Stimulated activated CD8-positive, alpha-beta memory T cell treated with anti-CD3 and anti-CD28 coated beads, Interleukin-12 subunit alpha, Interleukin-12 subunit beta, amount 100 ng/mL, for 24 hours (primary cell): Measurements from ENCODE around the gene SLC12A8.

Source experiments
- DNase-seq: peaks from one replicate; pipeline ENCODE4 v3.0.0-alpha.2; 2020; ENCODE audit errors: extremely low read depth

The SLC12A8 gene

DNA sequence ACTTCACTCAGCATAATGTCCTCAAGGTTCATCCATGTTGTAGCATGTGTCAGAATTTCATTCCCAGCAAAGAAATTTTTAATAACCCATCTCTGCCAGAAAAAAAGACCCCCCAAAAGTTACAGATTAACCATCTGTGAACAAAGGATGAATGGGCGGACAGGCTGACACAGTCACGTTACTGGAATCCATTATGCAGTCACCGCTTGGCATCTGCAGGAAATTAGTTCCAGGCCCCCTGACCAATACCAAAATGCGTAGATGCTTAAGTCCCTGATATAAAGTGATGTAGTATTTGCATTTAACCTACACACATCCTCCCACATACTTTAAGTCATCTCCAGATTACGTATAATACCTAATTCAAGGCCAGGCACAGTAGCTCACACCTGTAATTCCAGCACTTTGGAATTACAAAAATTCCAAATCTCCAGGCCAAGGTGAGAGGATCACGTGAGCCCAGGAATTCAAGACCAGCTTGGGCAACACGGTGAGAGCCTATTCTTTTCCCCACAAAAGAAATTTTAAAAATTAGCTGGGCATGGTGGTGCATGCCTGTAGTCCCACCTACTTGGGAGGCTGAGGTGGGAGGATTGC lies 1.5 kb upstream of the SLC12A8 start:
- DNase-seq, result no peak

DNA sequence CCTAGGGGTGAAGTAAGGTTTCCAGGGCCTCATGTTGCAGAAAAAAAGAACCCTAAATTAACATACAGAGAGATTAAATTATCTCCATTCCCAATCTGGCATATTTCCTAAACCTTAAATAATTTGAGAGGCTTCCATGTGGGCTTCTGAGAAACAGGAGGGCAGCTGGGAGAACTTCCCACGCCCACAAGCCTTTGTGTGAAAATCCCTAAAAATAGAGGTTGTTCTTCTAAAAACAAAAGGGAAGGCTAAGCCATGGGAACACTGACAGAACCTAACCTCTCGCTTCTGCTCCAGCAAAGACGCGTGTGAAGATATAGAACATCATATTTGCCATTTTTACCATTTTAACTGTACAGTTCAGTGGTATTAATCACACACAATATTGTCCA lies 812 bp upstream of the SLC12A8 start:
- no peak for DNase-seq

DNA sequence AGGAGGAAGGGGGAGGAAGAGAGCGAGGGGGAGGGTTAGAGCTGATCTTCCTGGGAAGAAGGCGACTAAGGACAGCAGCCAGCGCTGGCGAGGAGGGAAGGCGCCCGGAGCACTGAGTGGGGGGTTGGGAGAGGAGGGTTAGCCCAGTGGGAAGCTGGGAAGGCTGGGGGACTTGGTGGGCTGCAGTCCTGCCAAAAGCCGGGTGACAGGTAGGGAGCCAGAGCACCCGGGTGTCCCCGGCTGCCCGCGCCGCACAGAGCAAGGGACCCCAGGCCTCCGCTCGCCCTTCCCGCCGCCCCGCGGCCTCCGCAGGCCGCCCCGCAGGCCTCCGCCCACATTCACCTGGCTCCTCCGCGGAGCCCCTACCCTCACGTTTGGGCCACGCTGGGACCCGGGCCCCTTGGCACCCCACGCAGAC lies 448 bp downstream of the SLC12A8 start:
- DNase-seq, result no peak

DNA sequence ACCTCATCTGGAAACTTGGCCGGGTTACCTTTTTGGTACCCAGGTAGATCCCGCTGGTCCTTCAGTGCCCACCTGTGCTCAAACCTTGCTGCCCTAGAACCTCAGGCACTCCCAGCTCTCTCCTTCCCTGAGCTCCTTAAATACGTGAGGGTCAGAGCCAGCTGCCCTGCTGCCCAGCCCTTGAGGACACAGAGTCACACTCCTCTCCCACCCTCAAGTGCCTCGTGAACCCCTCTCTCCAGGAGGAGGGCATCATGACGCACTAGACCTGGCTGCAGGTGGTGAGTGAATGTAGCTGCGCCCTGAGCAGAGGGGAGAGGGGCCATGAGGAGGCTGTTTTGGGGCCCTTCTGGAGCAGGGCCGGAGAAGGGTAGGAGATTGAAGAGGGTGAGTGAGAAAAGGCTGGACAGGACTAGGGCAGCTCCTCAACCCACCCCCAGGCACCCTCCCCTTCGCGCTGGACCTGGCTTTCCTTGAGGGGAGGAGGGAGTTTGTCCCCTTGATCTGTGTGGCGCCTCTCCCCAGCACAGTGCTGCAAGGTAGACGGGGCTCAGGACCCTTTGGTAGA lies 941 bp downstream of the SLC12A8 start:
- no peak for DNase-seq

DNA sequence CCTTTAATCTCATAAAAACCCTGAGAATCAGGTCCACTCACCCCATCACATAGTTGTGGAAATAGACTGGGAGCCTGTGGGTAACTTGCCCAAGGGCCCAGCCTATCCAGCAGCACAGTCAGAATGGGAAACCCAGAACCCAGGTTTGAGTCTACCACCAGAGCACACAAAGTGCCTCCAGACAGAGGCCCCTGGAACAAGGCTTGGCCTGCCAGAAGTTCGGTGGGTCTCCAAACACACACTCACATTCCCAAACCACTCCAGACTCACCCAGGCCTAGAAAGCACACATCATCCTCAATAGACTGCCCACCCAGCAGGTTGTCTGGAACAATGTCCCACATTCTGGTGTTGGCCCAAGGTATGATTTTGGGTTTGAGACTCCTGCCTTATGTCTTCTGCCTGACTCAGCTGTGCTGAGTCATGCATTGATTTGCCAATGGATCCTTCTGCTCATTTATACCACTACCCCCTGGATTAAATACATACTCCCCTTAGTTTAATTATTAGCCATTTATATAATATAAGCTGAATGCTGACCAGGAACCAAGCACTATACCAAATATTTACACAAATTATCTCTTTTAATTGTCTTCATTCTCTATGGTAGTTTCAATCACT lies 4.5 kb downstream of the SLC12A8 start:
- no peak for DNase-seq

DNA sequence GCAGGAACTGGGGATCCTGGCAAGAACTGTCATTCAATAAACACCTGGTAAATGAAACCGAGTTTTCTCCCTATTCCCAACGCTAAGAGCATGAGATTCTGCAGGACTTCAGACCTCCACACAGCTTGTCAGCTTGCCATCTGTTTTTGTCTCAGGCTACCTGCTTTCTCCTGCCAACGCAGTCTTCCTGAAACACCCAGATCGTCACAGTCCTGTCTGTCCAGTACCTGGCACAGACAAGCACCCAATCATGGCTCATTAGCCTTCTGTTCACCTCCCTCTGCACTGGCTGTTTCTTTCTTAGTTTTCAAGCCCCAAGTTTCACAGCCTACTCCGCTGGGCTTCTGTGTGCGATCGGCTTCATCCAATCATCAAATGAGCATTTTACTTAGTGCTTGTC lies 5.0 kb downstream of the SLC12A8 start:
- DNase-seq, result no peak

DNA sequence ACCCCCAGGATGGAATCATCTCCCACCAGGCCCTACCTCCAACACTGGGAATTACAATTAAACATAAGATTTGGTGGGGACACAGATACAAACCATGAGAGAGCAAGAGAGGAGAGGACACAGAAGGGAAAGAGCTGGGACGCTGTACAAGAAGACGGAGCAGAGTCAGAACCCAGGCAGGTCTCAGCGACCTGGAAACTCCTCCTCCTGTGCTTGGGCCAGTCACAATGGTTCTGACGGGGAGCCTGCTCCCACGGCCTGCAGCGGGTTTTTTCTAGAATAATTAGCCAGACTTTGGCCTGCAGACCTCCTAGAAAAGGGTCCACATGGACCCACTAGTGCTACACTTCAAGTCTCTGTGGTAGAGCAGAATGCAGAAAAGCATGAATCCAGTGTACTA lies 5.6 kb downstream of the SLC12A8 start:
- DNase-seq, result no peak

DNA sequence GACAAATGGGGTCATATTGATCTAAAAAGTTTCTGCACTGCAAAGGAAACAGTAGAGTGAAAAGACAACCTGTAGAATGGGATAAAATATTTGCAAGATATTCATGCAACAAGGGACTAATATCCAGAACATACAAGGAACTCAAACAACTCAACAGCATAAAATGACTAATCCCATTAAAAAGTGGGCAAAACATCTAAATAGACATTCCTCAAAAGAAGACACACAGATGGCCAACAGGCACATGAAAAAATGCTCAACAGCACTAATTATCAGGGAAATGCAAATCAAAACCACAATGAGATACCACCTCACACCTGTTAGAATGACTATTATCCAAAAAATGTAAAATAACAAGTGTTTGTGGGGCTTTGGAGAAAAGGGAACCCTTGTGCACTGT lies 8.8 kb downstream of the SLC12A8 start:
- DNase-seq, result no peak

DNA sequence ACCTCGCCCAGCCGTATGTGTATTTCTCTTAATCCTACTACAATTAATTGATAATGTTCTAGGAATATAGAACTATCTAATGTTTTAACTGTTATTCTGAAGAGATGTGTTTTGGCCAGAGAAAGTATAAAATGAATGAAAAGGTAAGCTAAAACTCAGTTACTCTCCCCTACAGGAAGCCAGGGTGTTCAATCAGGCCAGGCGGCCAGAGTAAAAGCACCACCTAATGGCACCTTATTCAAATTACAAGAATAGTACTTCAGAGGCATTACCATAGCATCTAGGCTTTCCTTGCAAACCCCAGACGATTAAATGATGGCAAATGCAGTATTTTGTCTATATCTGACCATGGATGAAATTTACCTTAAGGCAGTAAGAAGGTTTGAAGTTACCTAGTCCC lies 10.4 kb downstream of the SLC12A8 start:
- DNase-seq, result no peak

DNA sequence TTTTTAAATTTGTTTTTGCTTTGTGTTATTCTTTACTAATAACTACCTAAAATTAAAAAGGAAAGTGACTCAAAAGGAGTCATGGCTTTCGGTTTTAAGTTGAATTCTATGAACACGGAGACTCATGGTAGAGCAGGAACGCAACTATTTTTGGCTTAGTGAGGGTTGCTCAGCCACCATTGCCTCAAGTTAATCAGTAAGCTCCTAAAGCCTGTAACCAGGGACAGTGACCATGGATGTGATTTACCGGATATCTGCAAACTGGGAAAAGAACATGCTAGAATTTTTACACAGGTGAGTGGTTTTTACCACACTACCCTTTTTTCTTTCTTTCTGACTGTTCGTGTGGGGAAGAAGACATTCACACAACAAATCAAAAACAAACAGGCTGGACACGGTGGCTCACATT lies 11.8 kb downstream of the SLC12A8 start:
- no peak for DNase-seq

DNA sequence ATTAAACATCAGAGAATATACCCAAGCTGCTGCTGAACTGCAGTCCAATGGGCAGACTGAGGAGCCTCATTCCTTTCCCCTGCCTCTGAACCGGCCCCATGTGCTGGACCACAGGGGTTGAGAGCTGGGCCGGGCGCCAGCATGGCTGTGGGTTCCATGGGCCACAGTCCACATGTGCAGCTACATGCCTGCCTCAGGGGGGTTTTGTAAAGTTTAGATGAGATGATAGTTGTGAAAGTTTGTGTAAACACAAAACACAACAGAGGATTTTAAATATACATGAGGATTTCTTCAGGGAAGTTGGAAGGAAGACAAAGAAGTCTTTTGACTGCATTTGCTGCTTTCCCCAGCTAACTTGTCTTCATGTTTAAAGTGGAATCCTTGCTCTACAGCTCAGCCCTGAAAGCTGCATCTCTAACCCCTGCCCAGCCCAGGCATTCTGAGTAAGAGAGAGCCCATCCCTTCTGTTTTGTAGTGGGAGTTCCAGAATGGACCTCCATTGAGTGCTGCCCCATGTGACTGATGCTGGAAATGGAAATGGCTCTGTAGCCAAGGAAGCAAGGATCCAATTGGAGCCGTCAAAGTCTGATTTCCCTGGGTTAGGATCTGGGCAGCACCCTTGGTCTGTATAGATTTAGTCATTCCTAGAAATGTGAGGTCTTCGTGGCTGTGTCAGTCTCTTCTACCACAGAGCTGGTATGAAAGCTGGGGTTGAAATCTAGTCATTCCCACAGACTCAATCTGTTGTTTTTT lies 17.5 kb downstream of the SLC12A8 start:
- no peak for DNase-seq

DNA sequence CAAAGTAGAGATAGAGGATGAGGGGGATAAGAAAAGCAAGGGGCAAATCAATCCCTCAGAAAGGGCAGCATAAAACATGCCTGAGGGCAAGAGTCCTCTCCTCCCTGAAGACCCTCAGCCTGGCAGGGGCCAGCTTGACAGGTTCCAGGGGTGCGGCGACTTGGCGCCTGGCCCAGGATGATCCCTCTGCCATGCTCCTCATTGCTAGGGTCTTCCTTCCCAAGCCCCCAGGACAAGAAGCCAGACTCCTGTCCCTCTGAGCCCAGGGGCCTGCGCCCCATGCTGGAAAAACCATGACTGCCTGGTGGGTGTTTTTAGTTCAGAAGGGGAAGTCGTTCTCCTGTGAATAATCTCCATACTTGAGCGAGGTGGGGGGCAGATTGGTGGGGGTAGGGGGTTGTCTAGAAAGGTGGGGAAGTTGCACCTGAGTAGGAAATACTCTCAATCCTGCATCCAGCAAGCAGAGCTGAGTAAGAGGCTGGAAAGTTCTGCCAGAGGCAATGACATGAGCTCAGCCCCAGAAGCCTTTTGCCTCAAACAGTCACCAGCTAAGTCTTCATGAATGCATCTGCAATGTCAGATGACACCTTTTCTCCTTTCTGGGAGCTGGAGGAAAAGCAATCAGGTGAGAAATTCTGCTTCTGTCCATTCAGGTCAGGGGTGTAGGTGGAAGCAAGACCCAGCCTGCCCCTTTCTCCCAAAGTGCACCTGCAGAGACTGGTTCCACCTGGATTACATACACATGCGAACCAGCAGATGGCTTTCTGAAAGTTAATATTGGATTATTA lies 18.3 kb downstream of the SLC12A8 start:
- no peak for DNase-seq

DNA sequence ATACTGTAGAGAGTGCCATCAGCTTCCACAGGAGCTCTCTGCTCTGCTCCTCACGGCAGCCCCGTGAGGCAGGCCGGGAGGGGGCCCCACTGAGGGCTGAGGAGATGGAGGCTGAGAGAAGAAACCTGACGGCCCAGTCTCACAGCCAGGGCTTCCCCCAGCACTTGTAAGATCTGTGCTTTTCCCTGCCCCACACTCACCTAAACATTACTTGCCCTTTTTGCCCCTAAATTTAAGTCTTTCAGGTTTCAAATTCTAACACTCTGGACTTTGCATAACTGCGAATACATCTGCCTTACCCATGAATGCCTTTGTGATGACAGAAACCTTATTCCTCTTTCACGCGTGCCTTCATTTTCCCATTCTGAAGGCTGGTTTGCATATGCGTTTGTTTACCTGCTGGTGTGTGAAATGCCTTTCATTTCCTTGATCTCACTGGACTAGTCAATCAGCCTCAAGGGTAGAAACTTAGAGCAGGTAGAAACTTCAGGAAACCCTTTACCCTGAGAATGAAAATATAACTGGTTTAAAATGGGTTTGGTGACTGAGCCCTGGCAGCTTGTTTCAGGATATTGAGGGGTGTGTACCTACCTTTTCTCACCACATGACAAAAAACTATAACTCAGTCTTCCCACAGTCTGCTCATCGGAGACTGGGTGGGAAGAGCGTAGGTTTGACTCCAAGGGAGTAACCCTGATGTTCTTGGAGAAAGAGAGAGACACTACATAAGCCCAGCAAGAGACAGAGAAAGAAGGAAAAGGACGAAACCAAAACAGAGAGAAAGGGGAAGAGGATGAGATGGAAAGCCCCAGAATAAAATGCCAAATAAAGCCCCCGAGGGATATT lies 20.1 kb downstream of the SLC12A8 start:
- no peak for DNase-seq

DNA sequence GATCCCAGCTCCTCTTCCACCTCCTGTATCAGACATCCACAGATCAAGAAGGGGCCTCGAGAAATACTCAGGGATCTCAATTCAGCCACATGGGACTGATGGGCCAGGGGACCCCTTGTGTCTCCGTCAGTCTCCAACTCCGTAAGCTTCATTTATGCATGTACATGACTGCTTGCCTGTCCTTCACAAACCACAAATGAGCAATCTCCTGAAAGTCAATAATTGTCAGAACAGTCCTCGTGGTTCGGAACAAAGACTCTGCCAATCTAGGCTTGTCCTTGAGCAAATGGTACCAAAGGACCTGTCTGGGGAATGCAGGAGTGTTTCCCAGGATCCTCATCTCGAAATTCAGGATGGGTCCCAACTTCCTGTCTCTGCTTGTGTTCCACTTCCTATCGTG lies 20.8 kb downstream of the SLC12A8 start:
- no peak for DNase-seq

DNA sequence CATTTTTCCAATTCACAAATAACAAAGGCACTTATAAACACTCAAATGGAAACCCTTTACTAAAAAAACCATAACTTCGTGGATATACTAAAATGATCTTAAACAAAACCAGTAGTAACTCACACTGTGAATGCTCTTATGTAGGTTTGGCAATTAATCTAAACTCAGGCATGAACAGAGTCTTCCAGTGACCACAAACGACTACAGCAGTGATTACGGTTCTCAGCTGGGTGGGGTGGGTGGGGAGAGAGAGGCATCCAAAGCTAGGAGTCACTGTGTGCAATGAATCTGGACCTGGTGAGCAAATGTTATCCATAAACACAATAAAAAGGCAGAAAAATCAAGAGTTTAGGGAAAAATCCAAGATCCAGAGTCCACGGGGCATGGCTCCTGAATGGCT lies 21.3 kb downstream of the SLC12A8 start:
- DNase-seq, result no peak

DNA sequence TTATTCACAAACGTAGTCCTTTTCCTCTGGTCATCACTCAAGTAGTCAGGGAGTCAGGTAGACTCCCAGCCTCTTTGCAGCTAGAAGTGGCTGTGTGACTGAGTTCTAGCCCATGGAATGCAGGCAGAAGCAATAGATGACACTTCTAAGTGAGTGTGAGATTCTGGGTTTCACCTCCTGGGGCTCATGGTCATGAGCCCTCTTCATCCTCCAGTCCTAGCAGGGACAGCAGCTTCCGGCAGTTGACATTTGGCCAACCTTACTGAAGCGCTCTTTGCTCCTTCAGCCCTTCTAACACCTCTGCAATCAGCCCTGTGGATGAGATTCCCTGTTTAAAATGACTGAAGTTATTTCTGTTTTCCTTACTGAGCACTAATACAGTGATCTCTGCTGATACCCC lies 21.8 kb downstream of the SLC12A8 start:
- no peak for DNase-seq

DNA sequence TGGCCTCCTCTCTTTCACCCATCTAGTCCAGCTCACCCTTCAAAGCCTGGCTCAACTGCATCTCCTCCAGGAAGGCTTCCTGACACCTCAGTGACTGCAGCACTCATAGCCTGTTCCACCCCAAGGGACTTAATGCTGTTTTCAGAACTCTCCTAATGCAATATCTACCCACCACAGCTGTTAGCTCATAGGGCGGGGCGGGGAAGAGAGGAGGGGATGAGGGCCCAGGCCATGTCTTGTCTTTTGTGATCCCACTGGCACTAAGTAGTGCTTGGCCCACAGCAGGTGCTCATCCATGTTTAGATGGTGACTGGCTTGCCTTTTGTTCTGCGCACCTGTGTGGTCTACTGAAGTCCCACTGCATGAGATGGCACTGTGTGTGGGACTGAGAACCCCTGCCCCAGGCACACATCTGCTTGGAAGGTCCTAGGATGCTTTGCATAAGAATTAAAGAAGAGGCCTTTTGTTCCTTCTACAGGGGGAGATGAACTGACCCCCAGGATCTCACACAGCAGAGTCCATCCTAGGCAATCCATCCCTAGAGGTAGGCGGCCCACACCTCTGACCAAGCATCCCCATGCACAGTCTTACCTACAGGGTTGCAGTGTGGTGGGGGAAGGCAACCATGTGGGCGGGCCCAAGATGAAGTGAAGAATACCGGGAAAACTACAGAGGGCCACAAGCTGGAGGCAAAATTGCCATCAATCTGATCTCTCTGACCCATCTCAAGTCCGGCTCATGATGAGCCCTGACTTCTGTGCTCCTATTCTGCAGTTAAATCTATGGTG lies 23.0 kb downstream of the SLC12A8 start:
- no peak for DNase-seq

DNA sequence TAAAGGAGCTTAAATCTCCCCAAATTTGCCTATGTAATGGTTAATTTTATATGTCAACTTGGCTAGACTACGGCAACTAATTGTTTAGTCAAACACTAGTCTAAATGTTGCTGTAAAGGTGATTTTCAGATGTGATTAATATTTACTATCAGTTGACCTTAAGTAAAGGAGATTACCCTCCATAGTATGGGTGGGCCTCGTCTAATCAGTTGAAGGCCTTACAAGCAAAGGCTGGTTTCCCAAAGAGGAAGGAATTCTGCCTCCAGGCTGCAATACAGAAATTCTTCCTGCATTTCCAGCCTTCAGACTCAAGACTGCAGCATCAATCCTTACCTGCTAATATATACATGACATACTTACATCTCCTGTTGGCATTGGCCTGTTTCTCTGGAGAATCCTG lies 23.6 kb downstream of the SLC12A8 start:
- DNase-seq, result no peak

DNA sequence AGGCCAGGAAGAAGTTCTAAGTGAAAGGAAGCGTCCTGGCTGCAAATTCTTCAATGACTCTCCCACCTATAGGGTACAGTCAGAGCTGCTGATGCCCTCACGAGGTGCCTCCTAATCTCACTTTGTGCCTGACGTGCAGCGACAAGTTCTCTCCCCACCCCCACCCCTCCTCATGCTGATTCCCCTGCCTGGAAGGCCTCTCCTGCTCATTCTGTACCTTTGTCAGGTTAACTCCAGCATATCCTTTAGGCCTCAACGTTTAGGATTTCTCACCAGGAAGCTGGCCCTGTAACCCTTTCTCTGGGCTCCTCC lies 25.0 kb downstream of the SLC12A8 start:
- no peak for DNase-seq

DNA sequence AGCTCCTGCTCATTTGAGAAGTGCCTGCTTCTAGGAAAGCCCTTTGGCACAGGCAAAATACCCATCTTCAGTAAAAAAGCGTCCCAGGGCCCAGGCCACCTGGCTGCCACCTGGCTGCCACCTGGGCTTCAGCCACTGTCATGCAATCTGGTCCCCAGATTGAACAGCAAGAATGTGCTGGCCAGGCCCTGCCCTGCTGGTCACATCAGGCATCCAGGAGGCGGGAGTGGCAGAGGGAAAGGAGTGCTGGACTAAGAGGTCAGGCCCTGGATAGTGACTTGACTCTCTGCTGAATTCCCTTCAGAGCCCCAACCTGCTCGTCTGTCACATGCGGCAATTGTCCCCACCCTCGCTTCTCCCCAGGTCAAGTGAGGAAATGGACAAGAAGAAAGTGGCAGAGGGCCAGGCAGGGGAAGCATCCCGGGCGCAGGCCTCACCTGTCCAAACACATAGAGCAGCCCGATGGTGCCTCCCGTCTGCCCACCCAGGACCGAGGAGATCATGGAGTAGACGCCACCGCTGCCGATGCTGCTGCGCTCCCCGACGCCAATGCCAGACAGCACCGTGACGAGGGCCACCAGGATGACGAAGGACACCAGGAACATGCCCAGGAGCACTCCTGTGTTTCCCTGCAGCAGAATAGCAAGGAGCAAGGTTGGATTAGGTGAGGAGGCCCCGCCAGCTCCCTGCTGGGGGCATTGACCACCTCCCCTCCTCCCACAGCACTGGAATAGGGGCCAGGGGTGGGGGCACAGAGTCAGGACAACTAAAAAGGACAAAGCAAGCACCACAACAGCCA lies 25.5 kb downstream of the SLC12A8 start:
- DNase-seq, result no peak
